ENCODE results near the gene KDSR.

KDSR gene

GRCh38 chr18:63306819-63307550 lies 60.0 kb downstream of the KDSR start:
- no peak overlapping the region for H3K4me3 ChIP-seq (ENCODE audit: low read depth, low read length)
- no peak for TF ChIP-seq CTCF (IDR thresholded peaks at IDR 0.05; ENCODE audit: low read depth, low read length, missing control alignments)
- no peak for DNase-seq (ENCODE audit: low read depth)

GRCh38 chr18:63306249-63306648 lies 60.8 kb downstream of the KDSR start:
- DNase-seq (ENCODE audit: low read depth): no peak
- no peak overlapping the region for H3K4me3 ChIP-seq (ENCODE audit: low read depth, low read length)
- TF ChIP-seq CTCF (IDR thresholded peaks at IDR 0.05; ENCODE audit: low read depth, low read length, missing control alignments): no peak

- TF ChIP-seq CTCF (IDR thresholded peaks at IDR 0.05; ENCODE audit: low read depth, low read length, missing control alignments): no peak
- no peak overlapping the region for H3K4me3 ChIP-seq (ENCODE audit: low read depth, low read length)
- DNase-seq (ENCODE audit: low read depth): no peak
Measured at GRCh38 chr18:63303547-63303946, 63.5 kb downstream of the KDSR start.

GRCh38 chr18:63302636-63303405 lies 64.2 kb downstream of the KDSR start:
- no peak overlapping the region for H3K4me3 ChIP-seq (ENCODE audit: low read depth, low read length)
- no peak for DNase-seq (ENCODE audit: low read depth)
- TF ChIP-seq CTCF (IDR thresholded peaks at IDR 0.05; ENCODE audit: low read depth, low read length, missing control alignments): no peak

GRCh38 chr18:63302220-63302619 lies 64.8 kb downstream of the KDSR start:
- no peak for TF ChIP-seq CTCF (IDR thresholded peaks at IDR 0.05; ENCODE audit: low read depth, low read length, missing control alignments)
- no peak for DNase-seq (ENCODE audit: low read depth)
- no peak overlapping the region for H3K4me3 ChIP-seq (ENCODE audit: low read depth, low read length)

GRCh38 chr18:63301434-63301833 lies 65.6 kb downstream of the KDSR start:
- DNase-seq (ENCODE audit: low read depth): no peak
- H3K4me3 ChIP-seq (ENCODE audit: low read depth, low read length): no peak overlapping the region
- TF ChIP-seq CTCF (IDR thresholded peaks at IDR 0.05; ENCODE audit: low read depth, low read length, missing control alignments): no peak

Data from GM12864 (cell line).